Activated CD4-positive, alpha-beta T cell treated with anti-CD3 and anti-CD28 coated beads, Interleukin-2, amount 10 ng/mL, durations not matched to agents 7 days and 5 days (primary cell): Measurements from ENCODE around the gene TMEM178A. TPM values are rescaled to one million over a fixed set of nuclear protein-coding genes. Genes with fewer than 3 reads are reported as not detected.

Experiments used
- CTCF ChIA-PET: fragments of 350-600 bp; sonication (Branson Sonifier 250); formaldehyde crosslinking; loops from one replicate; lab custom pipeline; 2021; ENCODE audit warnings: antibody characterized with exemption; lab: Charles Lee
- POLR2A ChIA-PET: fragments of 350-600 bp; sonication (Branson Sonifier 250); formaldehyde crosslinking; loops from one replicate; lab custom pipeline; 2021; ENCODE audit warnings: antibody characterized with exemption; lab: Charles Lee
- DNase-seq: peaks from one replicate; pipeline ENCODE4 v3.0.0-alpha.2; 2020
- H3K27ac Mint-ChIP-seq: one replicate; pipeline ENCODE4 v1.8.0; 2021; ENCODE audit warnings: mild to moderate bottlenecking, moderate library complexity, mixed read lengths
- H3K27me3 Mint-ChIP-seq: one replicate; pipeline ENCODE4 v1.8.0; 2021; ENCODE audit warnings: mixed read lengths
- H3K36me3 Mint-ChIP-seq: one replicate; pipeline ENCODE4 v1.8.0; 2021; ENCODE audit warnings: low read depth, mixed read lengths
- H3K4me1 Mint-ChIP-seq: one replicate; pipeline ENCODE4 v1.8.0; 2021; ENCODE audit warnings: mixed read lengths
- H3K4me3 Mint-ChIP-seq: one replicate; pipeline ENCODE4 v1.8.0; 2021; ENCODE audit warnings: mild to moderate bottlenecking, moderate library complexity, mixed read lengths
- H3K9me3 Mint-ChIP-seq: one replicate; pipeline ENCODE4 v1.8.0; 2021; ENCODE audit warnings: mixed read lengths
- total RNA-seq, 2 experiments: library from RNA; stranded (reverse); gene quantifications; one replicate each; pipeline ENCODE4 v1.2.3, GENCODE V29; 2021

The TMEM178A gene
- total RNA-seq, 2 experiments from 2014 or later = 0.32 TPM; not detected in 1

DNA sequence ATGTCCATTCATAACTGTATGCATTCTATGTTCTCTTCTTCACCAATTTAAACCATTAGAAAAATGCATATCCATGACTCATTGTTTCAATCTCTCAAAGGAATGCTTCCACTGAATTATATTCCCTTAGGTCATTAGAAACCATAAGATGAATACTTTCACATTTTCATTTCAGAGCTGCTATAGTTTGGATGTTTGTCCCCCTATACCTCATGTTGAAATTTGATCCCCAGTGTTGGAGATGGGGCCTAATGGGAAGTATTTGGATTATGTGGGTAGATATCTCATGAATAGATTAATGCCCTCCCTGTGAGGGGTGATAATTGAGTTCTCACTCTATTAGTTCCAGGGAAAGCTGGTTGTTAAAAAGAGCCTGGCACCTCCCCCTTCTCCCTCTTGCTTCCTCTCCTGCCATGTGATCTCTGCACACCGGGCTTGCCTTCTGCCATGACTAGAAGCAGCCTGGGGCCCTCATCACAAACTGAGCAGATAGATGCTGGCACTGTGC, 77.6 kb downstream of the TMEM178A start:
- no peak for DNase-seq
- Mint-ChIP-seq H3K4me3 (no peak overlapping the region), H3K27me3 (no peaks in the 10 kb centered on the region), H3K4me1 (no peaks in the 10 kb centered on the region), H3K27ac (no peak overlapping the region), H3K9me3 (no peaks in the 10 kb centered on the region), H3K36me3 (peaks cover 47% of the 10 kb centered on the region)
- ChIA-PET CTCF (interaction anchor here (1.1 kb wide), 1 partner anchor 14 kb away, joined by 5 read pairs; no protein-coding TSS in a partner anchor), POLR2A (no interaction called here)

DNA sequence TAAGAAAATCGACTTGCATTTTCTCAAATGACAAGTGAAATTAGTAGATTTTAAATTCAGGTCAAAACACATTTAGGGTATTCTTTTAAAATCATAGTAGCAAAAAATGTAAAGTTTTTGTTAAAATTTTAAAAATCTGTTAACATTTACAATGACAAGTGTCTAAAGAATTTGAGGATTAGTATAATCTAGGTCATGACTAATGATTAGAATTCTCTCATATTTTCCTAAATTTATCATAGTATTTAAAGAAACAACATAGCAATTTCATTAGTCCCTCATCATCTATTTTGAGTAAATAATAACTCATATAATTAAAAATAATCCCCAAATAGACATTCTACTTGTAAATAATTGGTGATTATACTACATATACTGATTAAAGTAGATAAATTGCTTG, 89.7 kb downstream of the TMEM178A start:
- peaks cover 3% of the 10 kb centered on the region for H3K4me1 Mint-ChIP-seq
- peaks cover 60% of the 10 kb centered on the region for H3K36me3 Mint-ChIP-seq
- no peaks in the 10 kb centered on the region for H3K27me3 Mint-ChIP-seq
- no peak for DNase-seq
- ChIA-PET CTCF (no interaction called here), POLR2A (no interaction called here)
- no peaks in the 10 kb centered on the region for H3K9me3 Mint-ChIP-seq
- H3K27ac Mint-ChIP-seq = no peak overlapping the region
- H3K4me3 Mint-ChIP-seq = no peak overlapping the region

DNA sequence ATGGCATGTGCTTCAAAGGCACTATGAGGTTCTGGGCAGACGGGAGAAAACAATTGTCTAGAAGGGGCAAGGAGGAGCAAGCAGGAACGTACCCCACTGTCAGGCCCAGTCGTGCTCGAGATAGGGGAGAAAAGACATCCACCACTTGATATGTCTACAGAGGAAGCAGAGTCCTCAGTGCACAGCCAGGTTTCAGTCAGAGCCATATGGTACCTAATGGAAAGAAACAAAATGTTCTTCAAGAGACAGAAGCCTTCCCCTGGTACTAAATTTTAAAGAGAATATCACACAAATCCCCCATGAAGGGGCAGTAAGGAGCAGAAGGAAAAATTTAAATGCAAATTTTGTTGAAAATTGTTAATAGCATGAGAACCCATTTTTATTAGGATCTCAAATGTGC, 91.4 kb downstream of the TMEM178A start:
- Mint-ChIP-seq H3K27me3 (no peaks in the 10 kb centered on the region), H3K4me1 (peaks cover 3% of the 10 kb centered on the region), H3K9me3 (no peaks in the 10 kb centered on the region), H3K4me3 (no peak overlapping the region), H3K27ac (no peak overlapping the region), H3K36me3 (peaks cover 59% of the 10 kb centered on the region)
- DNase-seq = no peak
- ChIA-PET CTCF (no interaction called here), POLR2A (no interaction called here)

DNA sequence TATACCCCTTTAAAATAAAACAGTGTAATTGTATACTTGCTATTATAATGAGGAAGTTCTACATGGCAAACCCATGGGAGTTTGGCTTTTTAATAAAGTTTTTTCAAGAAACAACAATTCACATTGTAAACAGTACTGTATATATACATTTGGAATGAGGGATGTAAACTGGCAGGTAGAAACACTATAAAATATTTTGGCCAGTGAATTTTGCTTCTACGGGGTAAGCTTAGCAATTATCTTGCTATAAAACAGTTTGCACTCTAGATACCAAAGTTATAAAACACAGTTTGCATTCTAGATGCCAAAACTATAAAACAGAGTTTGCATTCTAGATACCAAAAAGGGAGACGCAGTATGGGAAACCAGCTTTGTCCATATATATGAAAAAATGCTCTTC, 96.7 kb downstream of the TMEM178A start:
- Mint-ChIP-seq H3K36me3 (peaks cover 64% of the 10 kb centered on the region), H3K9me3 (no peaks in the 10 kb centered on the region)
- POLR2A ChIA-PET = no interaction called here

More for the DNA sequence above, 96.7 kb downstream of the TMEM178A start:
- peaks cover 11% of the 10 kb centered on the region for H3K4me1 Mint-ChIP-seq
- DNase-seq = no peak
- CTCF ChIA-PET = no interaction called here
- H3K27me3 Mint-ChIP-seq = no peaks in the 10 kb centered on the region
- H3K4me3 Mint-ChIP-seq = no peak overlapping the region
- H3K27ac Mint-ChIP-seq = no peak overlapping the region

Other genes starting within 250 kb of the TMEM178A start
- 1 to 10 TPM; 8.1 to 8.7 TPM for gene MAP4K3, start 228.6 kb upstream of the TMEM178A start, total RNA-seq
- 10 to 100 TPM; 11.5 to 12.9 TPM for gene THUMPD2, start 113.3 kb downstream of the TMEM178A start, total RNA-seq